Neural progenitor cell (in vitro differentiated cells): Measurements from ENCODE around the gene JUND.

ENCODE experiments used
- EZH2 ChIP-seq: fragments of 200-600 bp; sonication (generic); IDR thresholded peaks from 2 replicates; pipeline ENCODE4 v1.6.1; 2017; ENCODE audit warnings: antibody characterized with exemption, mild to moderate bottlenecking, moderate library complexity
- TF ChIP-seq, protein P1 (sequence below): fragments of 200-600 bp; sonication (generic); IDR thresholded peaks from 2 replicates; pipeline ENCODE4 v1.5.1; 2017; ENCODE audit warnings: antibody characterized with exemption, mild to moderate bottlenecking

DNA sequence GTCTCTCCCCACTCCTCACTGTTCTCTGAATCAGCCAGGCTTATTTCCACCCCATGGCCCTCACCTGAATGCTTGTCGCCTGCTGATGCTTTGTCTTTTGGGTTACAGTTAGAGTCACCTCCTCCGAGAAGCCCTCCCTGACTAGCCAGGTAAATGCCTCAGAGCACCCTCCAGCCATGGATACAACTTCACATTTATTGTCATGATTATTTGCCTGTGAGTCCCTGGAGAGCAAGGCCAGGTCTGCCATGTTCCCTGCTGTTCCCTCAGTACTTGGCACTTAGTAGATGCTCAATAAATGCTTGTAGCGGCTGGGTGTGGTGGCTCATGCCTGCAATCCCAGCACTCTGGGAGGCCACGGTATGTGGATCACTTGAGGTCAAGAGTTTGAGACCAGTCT lies 51.5 kb downstream of the JUND start:
- TF ChIP-seq, protein P1, sequence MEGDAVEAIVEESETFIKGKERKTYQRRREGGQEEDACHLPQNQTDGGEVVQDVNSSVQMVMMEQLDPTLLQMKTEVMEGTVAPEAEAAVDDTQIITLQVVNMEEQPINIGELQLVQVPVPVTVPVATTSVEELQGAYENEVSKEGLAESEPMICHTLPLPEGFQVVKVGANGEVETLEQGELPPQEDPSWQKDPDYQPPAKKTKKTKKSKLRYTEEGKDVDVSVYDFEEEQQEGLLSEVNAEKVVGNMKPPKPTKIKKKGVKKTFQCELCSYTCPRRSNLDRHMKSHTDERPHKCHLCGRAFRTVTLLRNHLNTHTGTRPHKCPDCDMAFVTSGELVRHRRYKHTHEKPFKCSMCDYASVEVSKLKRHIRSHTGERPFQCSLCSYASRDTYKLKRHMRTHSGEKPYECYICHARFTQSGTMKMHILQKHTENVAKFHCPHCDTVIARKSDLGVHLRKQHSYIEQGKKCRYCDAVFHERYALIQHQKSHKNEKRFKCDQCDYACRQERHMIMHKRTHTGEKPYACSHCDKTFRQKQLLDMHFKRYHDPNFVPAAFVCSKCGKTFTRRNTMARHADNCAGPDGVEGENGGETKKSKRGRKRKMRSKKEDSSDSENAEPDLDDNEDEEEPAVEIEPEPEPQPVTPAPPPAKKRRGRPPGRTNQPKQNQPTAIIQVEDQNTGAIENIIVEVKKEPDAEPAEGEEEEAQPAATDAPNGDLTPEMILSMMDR: no peak
- TF ChIP-seq EZH2: no peak
